T-helper 17 cell (primary cell): ENCODE data around the gene UPK1A. TPM values are rescaled to one million over a fixed set of nuclear protein-coding genes. Genes with fewer than 3 reads are reported as not detected.

ENCODE experiments used
- total RNA-seq, 4 donors: library from RNA in 2 of 4; stranded (reverse) in 2 of 4; gene quantifications; one replicate each; pipeline ENCODE4 v1.2.3 and lab custom pipeline; 2022 to 2026

Gene UPK1A
- total RNA-seq, 2 donors from 2014 or later: 0.44 TPM; not detected in 1

Other genes starting within 250 kb of the UPK1A start
- under 1 TPM; 0.16 to 0.55 TPM for gene FFAR2, start 218.3 kb upstream of the UPK1A start, total RNA-seq
- gene KRTDAP, start 176.1 kb upstream of the UPK1A start, total RNA-seq: not detected
- gene DMKN, start 152.9 kb upstream of the UPK1A start, total RNA-seq: not detected
- gene SBSN, start 138.2 kb upstream of the UPK1A start, total RNA-seq: not detected
- not detected for gene GAPDHS, start 133.1 kb upstream of the UPK1A start, total RNA-seq
- gene TMEM147, start 120.9 kb upstream of the UPK1A start, total RNA-seq: 10 to 100 TPM; 30.5 to 37.0 TPM
- not detected for gene ATP4A, start 102.9 kb upstream of the UPK1A start, total RNA-seq
- not detected for gene PMIS2, start 80.3 kb upstream of the UPK1A start, total RNA-seq
- 10 to 100 TPM; 24.0 to 27.0 TPM for gene HAUS5, start 53.8 kb upstream of the UPK1A start, total RNA-seq
- 10 to 100 TPM; 39.6 to 40.8 TPM for gene RBM42, start 37.5 kb upstream of the UPK1A start, total RNA-seq
- under 1 TPM; 0.50 to 0.52 TPM for gene ETV2, start 24.8 kb upstream of the UPK1A start, total RNA-seq
- 100 to 1,000 TPM; 194 to 206 TPM for gene COX6B1, start 18.2 kb upstream of the UPK1A start, total RNA-seq
- gene ZBTB32, start 38.0 kb downstream of the UPK1A start, total RNA-seq: 1 to 10 TPM; 3.4 to 5.0 TPM
- 10 to 100 TPM; 74.0 to 76.1 TPM for gene KMT2B, start 51.5 kb downstream of the UPK1A start, total RNA-seq
- 10 to 100 TPM; 48.1 to 59.0 TPM for gene IGFLR1, start 75.9 kb downstream of the UPK1A start, total RNA-seq
- 10 to 100 TPM; 48.1 to 68.2 TPM for gene U2AF1L4, start 78.9 kb downstream of the UPK1A start, total RNA-seq
- 10 to 100 TPM; 21.2 to 24.9 TPM for gene PSENEN, start 79.1 kb downstream of the UPK1A start, total RNA-seq
- gene LIN37, start 82.1 kb downstream of the UPK1A start, total RNA-seq: 10 to 100 TPM; 12.6 to 13.6 TPM
- gene HSPB6, start 90.5 kb downstream of the UPK1A start, total RNA-seq: not detected
- gene PROSER3, start 91.7 kb downstream of the UPK1A start, total RNA-seq: 10 to 100 TPM; 36.2 to 36.6 TPM
- gene ARHGAP33, start 109.0 kb downstream of the UPK1A start, total RNA-seq: 10 to 100 TPM; 16.4 to 20.5 TPM
- not detected for gene PRODH2, start 146.3 kb downstream of the UPK1A start, total RNA-seq
- gene NPHS1, start 186.0 kb downstream of the UPK1A start, total RNA-seq: not detected
- not detected for gene KIRREL2, start 190.4 kb downstream of the UPK1A start, total RNA-seq
- not detected for gene APLP1, start 202.1 kb downstream of the UPK1A start, total RNA-seq
- gene NFKBID, start 234.0 kb downstream of the UPK1A start, total RNA-seq: 100 to 1,000 TPM; 128 to 140 TPM
- 10 to 100 TPM; 63.0 to 73.7 TPM for gene HCST, start 236.0 kb downstream of the UPK1A start, total RNA-seq
- gene TYROBP, start 241.8 kb downstream of the UPK1A start, total RNA-seq: 10 to 100 TPM in 1 of 2 donors, 1 to 10 TPM in 1; 5.9 to 16.7 TPM